HG02588 (cell line): ENCODE measurements around the gene SEMA4A.
"Not testable (repeated sequence)": the region's sequence is repeated elsewhere in the genome, so short reads cannot be mapped to it uniquely, and the experiment has no call there.

Experiments
- ATAC-seq: cut with Tn5 transposase; IDR thresholded peaks from one replicate; pipeline ENCODE4 v1.9.1; 2021; ENCODE audit warnings: mild to moderate bottlenecking, moderate library complexity; ENCODE audit not compliant: unreplicated experiment

SEMA4A gene

DNA sequence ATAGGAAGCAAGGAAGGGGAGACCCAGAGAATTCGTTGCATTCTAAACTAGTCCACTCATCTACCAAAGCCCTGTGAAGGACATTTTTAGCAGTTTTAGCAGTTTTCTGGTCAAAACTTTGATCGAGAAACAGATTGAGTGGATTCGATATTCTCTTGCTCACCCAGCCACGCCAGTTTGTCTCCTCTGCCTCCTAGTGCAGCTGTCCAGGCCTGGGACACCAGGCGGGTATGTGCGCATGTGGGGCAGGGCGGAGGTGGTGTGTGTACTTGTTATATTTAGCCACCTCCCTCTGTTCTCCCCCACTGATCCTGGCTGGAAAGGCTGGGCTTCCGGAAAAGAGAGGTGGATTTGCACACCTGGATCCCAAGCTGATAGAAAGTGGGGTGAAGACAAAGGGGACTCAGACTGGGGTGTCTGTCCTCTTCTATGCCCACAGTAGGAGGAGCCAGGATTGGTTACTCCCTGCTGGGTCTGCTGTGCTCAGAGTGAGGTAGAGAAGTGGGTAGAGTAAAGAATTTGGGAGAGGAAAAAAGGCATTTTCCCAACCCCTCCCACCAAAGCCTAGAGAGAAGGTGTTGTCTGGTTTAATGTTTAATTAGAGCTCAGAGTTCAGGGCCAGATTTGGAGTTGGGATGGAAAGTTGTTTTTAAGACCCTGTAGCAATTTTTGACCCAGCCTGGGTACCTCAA is 35.1 kb upstream of the SEMA4A start:
- ATAC-seq = no peak

DNA sequence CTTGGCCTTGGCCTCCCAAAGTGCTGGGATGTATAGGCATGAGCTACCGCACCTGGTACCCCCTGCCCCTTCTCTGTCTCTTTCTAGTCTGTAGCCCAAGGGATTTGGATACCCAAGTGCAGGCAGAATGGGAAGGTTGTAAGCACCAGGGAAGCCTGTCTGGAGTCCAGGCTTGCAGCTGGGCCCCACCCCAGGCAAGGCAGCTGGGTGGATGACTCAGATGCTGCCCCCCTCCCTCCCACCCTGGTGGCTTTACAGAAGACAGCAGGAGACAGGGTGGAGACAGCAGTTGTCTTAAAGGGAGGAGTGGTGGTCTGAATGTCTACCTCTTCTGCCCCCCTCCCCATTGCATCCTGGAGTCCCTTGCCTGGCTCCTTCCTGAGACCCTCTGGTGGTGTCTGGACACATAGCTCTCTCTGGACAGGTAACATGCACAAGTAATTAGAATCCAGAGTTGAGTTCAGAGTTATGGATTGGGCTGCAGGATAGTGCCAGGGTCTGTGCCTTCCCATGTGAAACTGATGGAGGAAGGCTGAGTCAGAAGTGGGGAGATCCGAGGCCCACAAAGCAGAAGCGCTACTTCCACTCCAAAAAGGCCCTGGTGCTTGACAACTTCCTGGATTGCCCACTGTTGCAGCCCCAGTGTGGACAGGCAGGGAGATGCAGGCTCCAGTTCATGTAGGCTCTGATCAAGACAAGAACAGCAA is 33.7 kb upstream of the SEMA4A start:
- ATAC-seq = no peak

DNA sequence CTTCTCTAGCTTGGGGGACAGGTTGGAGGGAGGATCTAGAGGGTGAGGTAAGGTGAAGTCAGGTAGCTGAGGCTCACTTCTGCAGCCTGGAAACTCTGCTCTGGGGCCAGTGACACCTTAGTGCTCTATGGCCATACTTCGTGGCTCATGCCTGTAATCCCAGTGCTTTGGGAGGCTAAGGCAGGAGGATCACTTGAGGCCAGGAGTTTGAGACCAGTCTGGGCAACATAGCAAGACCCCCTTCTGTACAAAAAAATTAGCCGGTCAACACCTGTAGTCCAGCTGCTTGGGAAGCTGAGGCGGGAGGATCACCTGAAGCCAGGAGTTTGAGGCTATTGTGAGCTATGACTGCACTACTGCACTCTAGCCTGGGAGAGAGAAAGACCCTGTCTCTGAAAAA is 33.1 kb upstream of the SEMA4A start:
- no peak for ATAC-seq

- not testable (repeated sequence) for ATAC-seq
Measured at GRCh38 chr1:156121005-156121404, 32.4 kb upstream of the SEMA4A start.

DNA sequence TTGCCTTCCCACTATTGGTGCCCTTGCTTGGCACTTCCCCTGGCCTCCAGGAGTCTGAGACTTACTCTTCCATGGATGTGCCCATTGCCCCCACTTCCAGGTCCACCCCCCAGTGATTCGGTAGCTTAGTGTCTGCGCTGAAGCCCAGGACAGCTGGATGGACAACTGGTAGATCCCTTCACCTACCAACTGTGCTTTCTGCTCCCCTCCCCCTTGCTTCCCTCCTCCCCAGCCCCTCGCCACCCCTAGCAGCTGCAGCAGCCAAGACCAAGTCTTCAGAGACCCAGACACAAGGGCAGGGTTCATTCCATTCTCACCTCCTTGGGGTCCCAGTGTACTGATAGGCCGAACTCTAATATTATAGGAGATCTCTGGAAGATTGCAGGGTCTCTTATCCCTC is 31.9 kb upstream of the SEMA4A start:
- no peak for ATAC-seq

- no peak for ATAC-seq
Measured at GRCh38 chr1:156122086-156122485, 31.3 kb upstream of the SEMA4A start.

- no peak for ATAC-seq
Measured at GRCh38 chr1:156122519-156123355, 30.6 kb upstream of the SEMA4A start.

GRCh38 chr1:156123356-156124196 is 29.8 kb upstream of the SEMA4A start:
- ATAC-seq = no peak

DNA sequence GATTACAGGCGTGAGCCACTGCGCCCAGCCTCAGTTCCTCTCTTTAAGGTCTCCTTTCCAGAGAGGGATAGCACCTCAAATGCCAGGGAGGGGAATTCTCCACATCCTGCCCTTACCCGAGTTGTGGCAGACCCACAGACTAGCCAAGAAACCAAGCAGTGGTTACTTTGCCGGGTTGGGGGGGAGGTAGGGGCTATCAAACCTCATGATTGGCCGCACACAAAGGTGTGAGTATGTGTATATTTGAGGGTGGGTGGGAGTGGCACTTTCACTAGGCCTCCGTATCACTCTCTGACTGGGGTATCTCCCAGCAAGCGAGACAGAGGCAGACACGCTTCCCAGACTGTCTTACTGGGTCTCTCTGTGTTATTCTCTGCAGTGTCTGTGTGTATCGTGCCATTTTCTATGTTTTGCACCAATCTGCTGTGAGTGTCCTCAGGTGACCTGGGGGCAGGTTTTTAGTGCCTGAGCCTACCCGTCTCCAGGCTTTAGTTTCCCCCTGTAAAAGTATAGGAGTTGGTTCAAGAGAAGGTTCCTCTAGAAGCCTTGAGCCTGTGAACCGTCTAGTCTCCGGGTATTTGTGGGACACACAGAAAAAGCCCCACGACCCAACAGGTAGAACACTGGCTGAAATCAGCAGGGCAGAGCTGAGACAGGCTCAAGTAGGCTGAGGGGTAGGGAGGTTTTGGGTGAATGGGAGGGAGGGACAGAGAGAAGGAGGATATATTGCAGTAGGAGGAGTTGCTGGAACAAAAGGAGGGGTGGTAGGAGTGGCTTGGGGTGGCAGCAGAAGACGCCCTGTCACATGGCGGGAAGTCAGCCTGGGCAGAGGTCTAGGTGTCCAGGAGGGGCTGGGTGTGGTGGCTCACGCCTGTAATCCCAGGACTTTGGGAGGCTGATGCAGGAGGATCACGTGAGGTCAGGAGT is 28.6 kb upstream of the SEMA4A start:
- ATAC-seq = no peak

DNA sequence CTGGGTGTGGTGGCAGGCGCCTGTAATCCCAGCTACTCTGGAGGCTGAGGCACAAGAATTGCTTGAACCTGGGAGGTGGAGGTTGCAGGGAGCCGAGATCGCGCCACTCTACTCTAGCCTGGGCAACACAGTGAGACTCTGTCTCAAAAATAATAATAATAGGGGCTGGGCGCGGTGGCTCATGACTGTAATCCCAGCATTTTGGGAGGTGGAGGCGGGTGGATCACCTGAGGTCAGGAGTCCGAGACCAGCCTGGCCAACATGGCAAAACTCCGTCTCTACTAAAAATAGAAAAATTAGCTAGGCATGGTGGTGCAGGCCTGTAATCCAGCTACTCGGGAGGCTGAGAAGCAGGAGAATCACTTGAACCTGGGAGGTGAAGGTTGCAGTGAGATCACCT is 27.8 kb upstream of the SEMA4A start:
- not testable (repeated sequence) for ATAC-seq

DNA sequence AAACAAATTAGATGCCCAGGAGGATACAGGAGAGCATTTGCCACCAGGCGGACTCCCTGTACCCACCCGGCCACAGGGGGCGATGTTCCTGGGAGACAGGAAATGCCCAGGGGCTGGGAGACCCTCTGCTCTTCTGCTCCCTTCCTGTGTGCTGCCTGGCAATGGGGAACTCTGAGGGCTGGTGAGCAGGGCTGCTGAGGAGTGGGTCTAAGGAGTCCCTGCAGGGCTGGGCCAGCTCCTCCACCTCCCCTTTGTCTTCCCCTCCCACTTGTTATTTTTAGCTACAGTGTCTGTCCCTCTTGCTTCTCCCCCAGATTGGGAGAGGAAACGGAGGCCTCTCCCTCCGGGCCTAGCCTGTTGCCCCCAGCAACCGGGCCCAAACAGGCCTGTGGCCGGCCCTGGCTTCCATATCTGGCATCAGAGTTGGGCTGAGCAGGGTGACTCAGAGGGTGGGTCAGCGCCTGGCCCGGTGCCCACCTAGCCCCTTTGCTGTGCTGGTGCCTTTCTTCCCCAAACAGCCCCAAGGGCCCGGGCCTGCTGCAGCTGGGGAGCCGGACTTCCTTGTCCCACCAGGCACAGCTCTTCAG is 27.2 kb upstream of the SEMA4A start:
- ATAC-seq = peak; percentile 35

DNA sequence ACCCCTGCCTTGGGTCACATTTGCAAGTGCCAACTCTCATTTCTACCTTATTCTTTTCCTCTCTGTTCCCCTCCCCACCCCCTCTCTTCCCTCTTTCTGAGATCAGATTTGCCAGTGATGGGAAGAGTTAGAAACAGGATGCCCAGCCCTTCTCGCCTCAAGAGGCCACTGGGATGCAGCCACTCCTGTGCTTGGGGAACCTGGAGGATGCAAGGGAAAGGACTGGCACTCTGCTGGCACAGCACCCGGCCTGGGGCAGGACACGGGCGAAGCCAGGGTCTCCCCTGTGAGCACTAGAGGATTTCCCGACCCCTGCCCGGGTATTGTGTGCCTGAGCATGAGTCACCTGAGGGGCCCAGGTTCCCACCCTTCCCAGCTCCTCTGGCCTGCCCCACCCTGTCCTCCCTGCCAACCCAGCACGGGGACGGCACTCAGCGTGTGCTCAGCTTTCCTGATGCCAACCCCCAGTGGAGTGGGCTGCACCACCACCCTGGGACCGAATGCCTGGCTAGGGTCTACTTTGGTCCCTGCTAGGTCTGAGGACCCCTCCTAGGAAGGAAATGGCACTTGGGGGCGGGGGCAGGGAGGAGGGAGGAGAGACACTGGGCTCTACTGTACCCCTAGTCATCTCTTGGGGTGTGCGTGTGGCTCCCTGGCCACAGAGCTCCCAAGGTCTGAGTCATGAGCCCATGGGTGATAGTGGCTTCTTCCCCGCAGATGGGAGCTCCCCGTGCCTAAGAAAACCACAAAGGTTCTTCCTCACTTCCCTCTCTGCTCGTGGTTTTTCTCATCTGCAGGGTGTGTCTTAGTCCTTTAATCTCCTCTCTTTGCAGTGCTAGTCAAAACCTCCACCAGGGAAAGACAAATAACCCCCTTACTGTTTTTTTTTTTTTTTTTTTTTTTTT is 26.5 kb upstream of the SEMA4A start:
- peak; percentile 56 for ATAC-seq

- no peak for ATAC-seq
Measured at GRCh38 chr1:156128308-156128653, 25.1 kb upstream of the SEMA4A start.

- ATAC-seq = no peak
Measured at GRCh38 chr1:156128654-156129597, 24.5 kb upstream of the SEMA4A start.

- ATAC-seq = no peak
Measured at GRCh38 chr1:156129687-156130577, 23.5 kb upstream of the SEMA4A start.

DNA sequence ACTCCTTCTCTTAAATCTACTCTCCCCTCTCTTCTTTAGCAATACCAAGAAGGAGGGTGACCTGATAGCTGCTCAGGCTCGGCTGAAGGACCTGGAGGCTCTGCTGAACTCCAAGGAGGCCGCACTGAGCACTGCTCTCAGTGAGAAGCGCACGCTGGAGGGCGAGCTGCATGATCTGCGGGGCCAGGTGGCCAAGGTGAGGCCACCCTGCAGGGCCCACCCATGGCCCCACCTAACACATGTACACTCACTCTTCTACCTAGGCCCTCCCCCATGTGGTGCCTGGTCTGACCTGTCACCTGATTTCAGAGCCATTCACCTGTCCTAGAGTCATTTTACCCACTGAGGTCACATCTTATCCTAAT is 22.8 kb upstream of the SEMA4A start:
- no peak for ATAC-seq
